Fibroblast of villous mesenchyme (primary cell): ENCODE results near the gene PI4KA. TPM values are rescaled to one million over a fixed set of nuclear protein-coding genes. Genes with fewer than 3 reads are reported as not detected.
"Not testable (repeated sequence)": the region's sequence is repeated elsewhere in the genome, so short reads cannot be mapped to it uniquely, and the experiment has no call there.

Experiments used
- DNase-seq: peaks from one replicate; pipeline ENCODE4 v3.0.0-alpha.2; 2010; ENCODE audit warnings: low read depth
- H3K4me3 ChIP-seq: 2 replicates; pipeline ENCODE4 v1.5.1; 2011; ENCODE audit warnings: low read depth, mild to moderate bottlenecking, low read length
- CTCF ChIP-seq: IDR thresholded peaks from 2 replicates; pipeline ENCODE4 v1.5.1; 2012; ENCODE audit warnings: low read depth, mild to moderate bottlenecking, low read length; ENCODE audit not compliant: insufficient read depth
- total RNA-seq: library from RNA; depleted of rRNA; stranded (reverse); fragments of >200 nt; gene quantifications from 2 replicates; pipeline ENCODE4 v1.2.3, GENCODE V29; 2012

The PI4KA gene
- total RNA-seq, 1 donor, result 73.4 TPM

- H3K4me3 ChIP-seq, result no peak overlapping the region
- no peak for DNase-seq
- TF ChIP-seq CTCF, result no peak
These were observed 29.0 kb downstream of the PI4KA start for GRCh38 chr22:20829491-20830134.

GRCh38 chr22:20826373-20827152, 32.0 kb downstream of the PI4KA start:
- H3K4me3 ChIP-seq, result not testable (repeated sequence)
- DNase-seq, result peak; percentile 66

- TF ChIP-seq CTCF, result no peak
- no peak for DNase-seq
These were observed 33.0 kb downstream of the PI4KA start for GRCh38 chr22:20825624-20826023.

DNA sequence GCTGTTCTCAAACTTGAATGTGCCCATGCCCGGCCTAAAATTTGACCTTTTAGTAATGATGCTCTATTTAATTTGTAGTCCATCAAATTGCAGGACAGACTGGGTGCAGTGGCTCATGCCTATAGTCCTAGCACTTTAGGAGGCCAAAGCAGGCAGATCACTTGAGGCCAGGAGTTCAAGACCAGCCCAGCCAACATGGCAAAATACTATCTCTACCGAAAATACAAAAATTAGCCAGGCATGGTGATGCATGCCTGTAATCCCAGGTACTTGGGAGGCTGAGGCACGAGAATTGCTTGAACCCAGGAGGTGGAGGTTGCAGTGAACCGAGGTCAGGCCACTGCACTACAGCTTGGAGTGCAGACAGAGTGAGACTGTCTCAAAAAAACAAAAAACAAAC, 33.4 kb downstream of the PI4KA start:
- DNase-seq, H3K4me3 ChIP-seq: not testable (repeated sequence)

More at GRCh38 chr22:20825624-20826023, 33.0 kb downstream of the PI4KA start:
- no peak overlapping the region for H3K4me3 ChIP-seq

DNA sequence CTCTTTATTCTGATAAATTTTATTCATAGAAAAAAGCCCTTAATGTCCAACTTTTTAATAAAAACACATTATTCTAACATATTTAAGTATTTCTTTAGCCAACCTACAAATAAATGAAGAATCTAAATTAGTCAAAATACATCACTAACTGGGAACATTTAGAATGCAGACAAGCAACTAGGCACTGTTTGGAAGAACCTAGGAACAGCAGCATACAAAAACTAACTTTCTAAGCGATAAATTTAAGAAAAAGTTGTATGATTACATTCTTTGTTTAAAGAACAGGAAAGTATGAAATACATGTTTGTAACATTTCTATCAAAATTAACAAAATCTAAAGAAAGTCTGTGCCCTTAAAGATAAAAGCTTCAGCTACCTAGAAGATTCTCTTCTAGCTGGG, 35.3 kb downstream of the PI4KA start:
- no peak overlapping the region for H3K4me3 ChIP-seq
- no peak for TF ChIP-seq CTCF
- no peak for DNase-seq

- no peak for TF ChIP-seq CTCF
- no peak overlapping the region for H3K4me3 ChIP-seq
- no peak for DNase-seq
These were observed 36.4 kb downstream of the PI4KA start for GRCh38 chr22:20822240-20822639.

GRCh38 chr22:20821717-20822239, 36.8 kb downstream of the PI4KA start:
- not testable (repeated sequence) for DNase-seq, H3K4me3 ChIP-seq

- no peak overlapping the region for H3K4me3 ChIP-seq
- no peak for TF ChIP-seq CTCF
- no peak for DNase-seq
These were observed 39.1 kb downstream of the PI4KA start for GRCh38 chr22:20819471-20819870.
